ENCODE results near the gene LIG1.

LIG1 gene

GRCh38 chr19:48182434-48182833 lies 12.3 kb upstream of the LIG1 start:
- H3K27me3 ChIP-seq (ENCODE audit: low read length) = no peaks in the 10 kb centered on the region
- no peak for TF ChIP-seq EZH2phosphoT487 (conservative IDR thresholded peaks at IDR 0.05; ENCODE audit: low read length)
- TF ChIP-seq CTCF (IDR thresholded peaks at IDR 0.05; ENCODE audit: insufficient read depth, low read length, poor library complexity, severe bottlenecking) = no peak

GRCh38 chr19:48181505-48181904 lies 11.4 kb upstream of the LIG1 start:
- no peak for TF ChIP-seq EZH2phosphoT487 (conservative IDR thresholded peaks at IDR 0.05; ENCODE audit: low read length)
- Histone ChIP-seq H3K9ac (ENCODE audit: low read length) (no peak overlapping the region), H2AFZ (ENCODE audit: low read depth, low read length, severe bottlenecking) (no peak overlapping the region)

More at GRCh38 chr19:48182434-48182833, 12.3 kb upstream of the LIG1 start:
- H3K9me2 ChIP-seq (replicated peaks; ENCODE audit: insufficient read depth, low read length) = no peaks in the 10 kb centered on the region
- H3K36me3 ChIP-seq (ENCODE audit: low read length) = peaks cover 11% of the 10 kb centered on the region
- no peak overlapping the region for H3K4me3 ChIP-seq (ENCODE audit: insufficient read depth, low read length, poor library complexity, severe bottlenecking)
- no peak overlapping the region for H3K4me2 ChIP-seq (ENCODE audit: low read depth, low read length, poor library complexity, severe bottlenecking)
- no peak overlapping the region for H3K27ac ChIP-seq (ENCODE audit: low read depth, low read length)
- H3K79me2 ChIP-seq (ENCODE audit: insufficient read depth, low read length) = no peaks in the 10 kb centered on the region
- H3K9ac ChIP-seq (ENCODE audit: low read length) = no peak overlapping the region
- no peak overlapping the region for H2AFZ ChIP-seq (ENCODE audit: low read depth, low read length, severe bottlenecking)
- H3K9me3 ChIP-seq (ENCODE audit: insufficient read depth, low read length) = peaks cover 11% of the 10 kb centered on the region; the same call in 1 of the 2 replicates
- peaks cover 15% of the 10 kb centered on the region for H3F3A ChIP-seq (ENCODE audit: insufficient read depth)
- H4K20me1 ChIP-seq (ENCODE audit: low read depth, low read length) = no peaks in the 10 kb centered on the region

GRCh38 chr19:48176226-48176625 lies 6.1 kb upstream of the LIG1 start:
- Histone ChIP-seq H3K4me2 (ENCODE audit: low read depth, low read length, poor library complexity, severe bottlenecking) (no peak overlapping the region), H3K4me3 (ENCODE audit: insufficient read depth, low read length, poor library complexity, severe bottlenecking) (no peak overlapping the region), H3K9me3 (ENCODE audit: insufficient read depth, low read length) (peaks cover 3% of the 10 kb centered on the region; the same call in 1 of the 2 replicates), H3K36me3 (ENCODE audit: low read length) (peaks cover 3% of the 10 kb centered on the region; the same call in 1 of the 2 replicates), H3K9ac (ENCODE audit: low read length) (no peak overlapping the region), H4K20me1 (ENCODE audit: low read depth, low read length) (no peaks in the 10 kb centered on the region), H3K79me2 (ENCODE audit: insufficient read depth, low read length) (no peaks in the 10 kb centered on the region), H3K27me3 (ENCODE audit: low read length) (no peaks in the 10 kb centered on the region), H3K27ac (ENCODE audit: low read depth, low read length) (no peak overlapping the region), H2AFZ (ENCODE audit: low read depth, low read length, severe bottlenecking) (no peak overlapping the region), H3K9me2 (replicated peaks; ENCODE audit: insufficient read depth, low read length) (no peaks in the 10 kb centered on the region), H3F3A (ENCODE audit: insufficient read depth) (peaks cover 3% of the 10 kb centered on the region; the same call in 1 of the 2 replicates)
- TF ChIP-seq CTCF (IDR thresholded peaks at IDR 0.05; ENCODE audit: insufficient read depth, low read length, poor library complexity, severe bottlenecking) = no peak
- no peak for TF ChIP-seq EZH2phosphoT487 (conservative IDR thresholded peaks at IDR 0.05; ENCODE audit: low read length)

More at GRCh38 chr19:48181505-48181904, 11.4 kb upstream of the LIG1 start:
- Histone ChIP-seq H3K79me2 (ENCODE audit: insufficient read depth, low read length) (no peaks in the 10 kb centered on the region), H4K20me1 (ENCODE audit: low read depth, low read length) (no peaks in the 10 kb centered on the region), H3K9me2 (replicated peaks; ENCODE audit: insufficient read depth, low read length) (no peaks in the 10 kb centered on the region), H3K9me3 (ENCODE audit: insufficient read depth, low read length) (peaks cover 11% of the 10 kb centered on the region; the same call in 1 of the 2 replicates), H3K27ac (ENCODE audit: low read depth, low read length) (no peak overlapping the region), H3K4me2 (ENCODE audit: low read depth, low read length, poor library complexity, severe bottlenecking) (no peak overlapping the region), H3F3A (ENCODE audit: insufficient read depth) (peaks cover 12% of the 10 kb centered on the region), H3K27me3 (ENCODE audit: low read length) (no peaks in the 10 kb centered on the region), H3K36me3 (ENCODE audit: low read length) (peaks cover 11% of the 10 kb centered on the region), H3K4me3 (ENCODE audit: insufficient read depth, low read length, poor library complexity, severe bottlenecking) (no peak overlapping the region)

GRCh38 chr19:48175578-48175977 lies 5.4 kb upstream of the LIG1 start:
- H3F3A ChIP-seq (ENCODE audit: insufficient read depth) = peaks cover 3% of the 10 kb centered on the region; the same call in 1 of the 2 replicates
- TF ChIP-seq EZH2phosphoT487 (conservative IDR thresholded peaks at IDR 0.05; ENCODE audit: low read length) (no peak), CTCF (IDR thresholded peaks at IDR 0.05; ENCODE audit: insufficient read depth, low read length, poor library complexity, severe bottlenecking) (no peak)
- H3K9me2 ChIP-seq (replicated peaks; ENCODE audit: insufficient read depth, low read length) = no peaks in the 10 kb centered on the region
- no peak overlapping the region for H3K4me3 ChIP-seq (ENCODE audit: insufficient read depth, low read length, poor library complexity, severe bottlenecking)
- H3K4me2 ChIP-seq (ENCODE audit: low read depth, low read length, poor library complexity, severe bottlenecking) = no peak overlapping the region
- H4K20me1 ChIP-seq (ENCODE audit: low read depth, low read length) = no peaks in the 10 kb centered on the region
- H3K79me2 ChIP-seq (ENCODE audit: insufficient read depth, low read length) = no peaks in the 10 kb centered on the region
- no peaks in the 10 kb centered on the region for H3K27me3 ChIP-seq (ENCODE audit: low read length)
- H3K9ac ChIP-seq (ENCODE audit: low read length) = no peak overlapping the region
- H3K27ac ChIP-seq (ENCODE audit: low read depth, low read length) = no peak overlapping the region
- no peaks in the 10 kb centered on the region for H3K9me3 ChIP-seq (ENCODE audit: insufficient read depth, low read length)
- H2AFZ ChIP-seq (ENCODE audit: low read depth, low read length, severe bottlenecking) = no peak overlapping the region
- no peaks in the 10 kb centered on the region for H3K36me3 ChIP-seq (ENCODE audit: low read length)

Measured in SU-DHL-6 (cell line).